Lower leg skin (tissue), 4 donors: Measurements from ENCODE around the gene UBE2J2. TPM values are rescaled to one million over a fixed set of nuclear protein-coding genes. Genes with fewer than 3 reads are reported as not detected.

Experiments used
- DNase-seq, 2 donors: peaks; one replicate each; pipeline ENCODE4 v3.0.0-alpha.2; 2019; ENCODE audit warnings: low spot score in 2 of 2
- H3K4me3 ChIP-seq: fragments of 200-600 bp; sonication (generic); 2 replicates; pipeline ENCODE4 v1.5.1; 2017; ENCODE audit warnings: mild to moderate bottlenecking, low read depth; ENCODE audit not compliant: poor library complexity, severe bottlenecking
- CTCF ChIP-seq, 3 donors: fragments of 450-650 bp; IDR thresholded peaks; one replicate each; pipeline ENCODE4 v1.5.1; 2016; ENCODE audit warnings: antibody characterized with exemption in 3 of 3, mild to moderate bottlenecking in 3 of 3, moderate library complexity in 2 of 3
- POLR2A ChIP-seq, 2 donors: fragments of 450-650 bp; IDR thresholded peaks; one replicate each; pipeline ENCODE4 v1.6.1; 2016 to 2017; ENCODE audit warnings: antibody characterized with exemption in 2 of 2, mild to moderate bottlenecking in 1 of 2, moderate library complexity in 1 of 2
- WGBS, 2 donors: methylation state at CpG; one replicate each; pipeline ENCODE4 v1.1.5; 2018; 5-methylcytosine and 5-hydroxymethylcytosine counted together
- intact Hi-C: fragments of 100-400 bp; cut with DNase I; formaldehyde crosslinking; loops from one replicate; pipeline ENCODE4 v1.15.0; 2023; ENCODE audit warnings: low total_unique reads
- total RNA-seq, 4 donors: library from RNA; depleted of rRNA; stranded (reverse); fragments of >200 nt; gene quantifications; one replicate each; pipeline ENCODE4 v1.1.0, GENCODE V29; 2016

Gene UBE2J2
- total RNA-seq, 4 donors from 2014 or later, result 49.0 to 72.8 (median 54.0) TPM

- intact Hi-C loops, result no loop called here
- WGBS, 2 donors, result 33 to 36% methylated on average over 12 to 24 of the region's 30 CpGs
- no peak for DNase-seq
Measured at GRCh38 chr1:1239614-1240347, 33.9 kb downstream of the UBE2J2 start.

DNA sequence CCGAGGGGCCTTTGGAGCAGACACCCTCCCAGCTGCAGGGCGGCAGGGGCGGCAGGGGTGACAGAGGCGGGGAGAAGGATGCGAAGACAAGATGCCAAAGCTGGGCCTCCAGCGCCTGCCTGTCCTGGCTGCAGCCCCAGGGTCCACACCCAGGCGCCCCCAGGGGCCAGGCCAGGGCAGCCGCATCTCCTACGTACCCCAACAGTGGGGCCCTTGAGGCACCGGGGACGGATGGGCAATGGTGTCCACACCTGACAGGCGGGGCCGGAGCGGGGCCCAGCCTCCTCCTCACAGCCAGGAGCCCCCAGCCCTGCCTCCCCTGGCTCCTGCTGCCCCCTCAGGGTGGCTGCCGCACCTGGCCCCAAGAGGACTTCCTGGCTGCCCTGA lies 34.4 kb downstream of the UBE2J2 start:
- intact Hi-C loops, result no loop called here
- no peak overlapping the region for H3K4me3 ChIP-seq
- WGBS, 2 donors, result 45 to 47% methylated on average over 11 to 15 of the region's 15 CpGs
- TF ChIP-seq CTCF (IDR thresholded peaks at IDR 0.05) (no peak), POLR2A (IDR thresholded peaks at IDR 0.05) (no peak)
- no peak for DNase-seq

More at GRCh38 chr1:1239614-1240347, 33.9 kb downstream of the UBE2J2 start:
- no peak overlapping the region for H3K4me3 ChIP-seq
- TF ChIP-seq POLR2A (IDR thresholded peaks at IDR 0.05) (no peak), CTCF (IDR thresholded peaks at IDR 0.05) (no peak)

DNA sequence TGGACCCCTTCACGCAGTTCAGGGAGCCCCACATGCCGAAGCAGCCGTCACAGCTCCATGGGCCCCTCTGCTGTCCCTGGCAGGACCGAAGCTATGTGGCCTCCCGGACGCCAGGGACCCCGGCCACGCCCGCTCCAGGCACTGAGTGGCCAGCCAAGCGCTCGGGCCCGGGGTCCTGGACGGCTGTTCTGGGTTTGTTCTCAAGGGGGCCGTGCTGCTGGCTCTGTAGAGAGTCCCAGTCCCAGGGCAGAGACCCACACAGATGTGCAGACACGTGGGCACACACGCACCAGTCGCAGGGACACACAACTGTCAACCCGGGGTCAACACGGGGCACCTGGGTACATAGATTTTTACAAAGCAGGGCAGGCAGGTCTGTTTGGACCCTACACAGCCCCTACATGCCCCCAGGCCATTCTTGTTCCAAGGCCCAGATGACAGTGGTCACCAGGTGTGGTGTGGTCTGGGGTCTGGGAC lies 34.9 kb downstream of the UBE2J2 start:
- WGBS, 2 donors, result 53% methylated on average over 19 of the region's 19 CpGs; no CpG with 5 or more reads in 1 of the 2 donors
- H3K4me3 ChIP-seq, result no peak overlapping the region
- intact Hi-C loops, result no loop called here
- no peak for DNase-seq
- TF ChIP-seq POLR2A (IDR thresholded peaks at IDR 0.05), result no peak
- TF ChIP-seq CTCF (IDR thresholded peaks at IDR 0.05), result no peak

GRCh38 chr1:1237874-1238701 lies 35.6 kb downstream of the UBE2J2 start:
- intact Hi-C loops, result no loop called here
- no peak overlapping the region for H3K4me3 ChIP-seq
- TF ChIP-seq POLR2A (IDR thresholded peaks at IDR 0.05) (no peak), CTCF (IDR thresholded peaks at IDR 0.05) (no peak)
- WGBS, 2 donors, result 19 to 35% methylated on average over 15 to 32 of the region's 48 CpGs
- DNase-seq, result no peak

DNA sequence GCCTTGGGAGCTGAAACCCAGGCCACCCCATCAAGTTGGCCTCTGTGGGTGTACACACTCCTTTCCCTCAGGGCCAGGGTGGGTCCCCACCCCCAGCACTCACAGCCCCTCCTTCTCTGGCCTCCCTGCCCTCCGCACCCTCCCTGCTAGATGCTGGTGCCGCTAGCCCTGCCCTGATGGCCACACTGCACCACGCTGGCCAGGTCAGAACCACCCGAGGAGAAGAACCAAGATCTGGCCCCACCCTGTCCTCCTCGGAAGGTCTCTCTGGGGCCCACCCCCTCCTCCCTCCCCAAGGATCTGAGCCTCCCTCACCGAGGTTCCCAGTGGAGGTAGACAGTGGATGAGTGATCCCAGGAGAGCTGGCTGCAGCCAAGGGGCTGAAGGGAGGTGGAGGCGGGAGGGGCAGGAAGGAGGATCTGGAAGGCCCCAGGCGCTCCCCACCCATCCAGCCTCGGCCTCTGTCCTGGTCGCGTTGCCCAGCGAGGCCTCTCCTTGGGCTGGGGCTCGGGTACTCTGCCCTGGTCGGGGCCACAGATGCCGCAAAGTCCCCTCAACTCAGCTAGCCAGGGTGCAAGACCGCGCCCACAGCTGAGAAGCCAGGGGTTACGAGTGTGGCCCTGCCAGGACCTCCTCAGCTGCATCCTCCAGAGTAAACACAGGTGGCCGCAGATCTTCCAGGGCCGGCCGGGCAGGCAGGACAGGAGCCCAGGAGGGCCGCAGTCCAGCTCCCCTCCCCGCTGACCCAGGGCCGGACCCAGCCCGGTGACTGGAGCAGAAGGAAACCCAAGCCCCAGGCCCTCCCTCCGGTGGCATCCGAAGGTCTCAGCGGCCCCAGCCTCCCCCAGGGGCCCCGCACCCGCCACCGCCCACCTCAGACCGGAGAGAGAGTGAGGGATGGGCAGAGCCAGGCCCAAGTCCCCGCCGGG lies 36.4 kb downstream of the UBE2J2 start:
- H3K4me3 ChIP-seq, result no peak overlapping the region
- intact Hi-C loops, result no loop called here
- WGBS, 2 donors, result 39 to 43% methylated on average over 10 to 22 of the region's 34 CpGs
- no peak for DNase-seq
- no peak for TF ChIP-seq CTCF (IDR thresholded peaks at IDR 0.05)
- TF ChIP-seq POLR2A (IDR thresholded peaks at IDR 0.05), result no peak
